ENCODE results near the gene KRTAP10-5.

DNA sequence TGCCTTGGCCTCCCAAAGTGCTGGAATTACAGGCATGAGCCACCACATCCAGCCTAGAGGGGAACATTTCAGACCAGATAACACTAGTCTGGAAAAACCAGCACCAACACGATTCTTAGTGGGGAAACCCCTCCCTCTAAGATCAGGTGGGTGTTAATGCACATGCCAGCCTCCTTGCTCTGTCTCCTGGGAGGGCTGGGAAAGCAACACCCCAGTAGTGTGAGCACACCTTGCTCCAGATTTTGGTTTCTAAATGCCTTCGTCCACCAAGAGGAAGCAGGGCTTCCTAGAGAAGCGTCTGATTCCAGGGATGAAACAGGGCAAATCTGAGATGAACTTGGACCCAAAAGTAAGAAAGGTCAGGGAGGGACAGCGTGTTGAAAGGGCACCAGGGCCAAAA is 9.1 kb downstream of the KRTAP10-5 start:
- TF ChIP-seq POLR2A (IDR thresholded peaks at IDR 0.05) (no peak), POLR2AphosphoS5 (IDR thresholded peaks at IDR 0.05) (no peak)
- TF ChIP-seq, protein P1, sequence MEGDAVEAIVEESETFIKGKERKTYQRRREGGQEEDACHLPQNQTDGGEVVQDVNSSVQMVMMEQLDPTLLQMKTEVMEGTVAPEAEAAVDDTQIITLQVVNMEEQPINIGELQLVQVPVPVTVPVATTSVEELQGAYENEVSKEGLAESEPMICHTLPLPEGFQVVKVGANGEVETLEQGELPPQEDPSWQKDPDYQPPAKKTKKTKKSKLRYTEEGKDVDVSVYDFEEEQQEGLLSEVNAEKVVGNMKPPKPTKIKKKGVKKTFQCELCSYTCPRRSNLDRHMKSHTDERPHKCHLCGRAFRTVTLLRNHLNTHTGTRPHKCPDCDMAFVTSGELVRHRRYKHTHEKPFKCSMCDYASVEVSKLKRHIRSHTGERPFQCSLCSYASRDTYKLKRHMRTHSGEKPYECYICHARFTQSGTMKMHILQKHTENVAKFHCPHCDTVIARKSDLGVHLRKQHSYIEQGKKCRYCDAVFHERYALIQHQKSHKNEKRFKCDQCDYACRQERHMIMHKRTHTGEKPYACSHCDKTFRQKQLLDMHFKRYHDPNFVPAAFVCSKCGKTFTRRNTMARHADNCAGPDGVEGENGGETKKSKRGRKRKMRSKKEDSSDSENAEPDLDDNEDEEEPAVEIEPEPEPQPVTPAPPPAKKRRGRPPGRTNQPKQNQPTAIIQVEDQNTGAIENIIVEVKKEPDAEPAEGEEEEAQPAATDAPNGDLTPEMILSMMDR (IDR thresholded peaks at IDR 0.05 in 8 of 11, conservative IDR thresholded peaks at IDR 0.05 in 3 of 11), result no peak
